HEK293T (cell line): Measurements from ENCODE around the gene LYRM4.

Source experiments
- CTCF ChIA-PET: fragments of 350-600 bp; formaldehyde crosslinking; extraction: SDS; loops from one replicate; lab custom pipeline; 2021; ENCODE audit warnings: antibody characterized with exemption, inconsistent platforms; lab: Yijun Ruan, JAX
- POLR2A ChIA-PET: fragments of 350-600 bp; formaldehyde crosslinking; extraction: SDS; loops from one replicate; lab custom pipeline; 2020; ENCODE audit warnings: antibody characterized with exemption, inconsistent platforms; lab: Yijun Ruan, JAX
- DNase-seq: peaks from one replicate; pipeline ENCODE4 v3.0.0; 2012; ENCODE audit warnings: mixed read lengths; ENCODE audit errors: extremely low spot score
- ARNT ChIP-seq: fragments of 450-650 bp; IDR thresholded peaks from 2 replicates; pipeline ENCODE4 v1.6.1; 2017; ENCODE audit warnings: mild to moderate bottlenecking
- BHLHE40 ChIP-seq: fragments of 450-650 bp; IDR thresholded peaks from 2 replicates; pipeline ENCODE4 v1.6.1; 2016; ENCODE audit warnings: mild to moderate bottlenecking, moderate library complexity, borderline replicate concordance
- CTBP1 ChIP-seq: fragments of 450-650 bp; IDR thresholded peaks from 2 replicates; pipeline ENCODE4 v1.6.1; 2016; ENCODE audit warnings: borderline replicate concordance
- ELF4 ChIP-seq: fragments of 450-650 bp; IDR thresholded peaks from 2 replicates; pipeline ENCODE4 v1.6.1; 2017; ENCODE audit warnings: antibody characterized with exemption
- FOXA1 ChIP-seq: fragments of 450-650 bp; IDR thresholded peaks from 2 replicates; pipeline ENCODE4 v1.6.1; 2016; ENCODE audit warnings: mild to moderate bottlenecking
- FOXK2 ChIP-seq: fragments of 450-650 bp; IDR thresholded peaks from 2 replicates; pipeline ENCODE4 v1.6.1; 2016; ENCODE audit warnings: mild to moderate bottlenecking
- FOXM1 ChIP-seq: fragments of 450-650 bp; IDR thresholded peaks from 2 replicates; pipeline ENCODE4 v1.6.1; 2017; ENCODE audit warnings: mild to moderate bottlenecking, borderline replicate concordance
- HDGF ChIP-seq: fragments of 450-650 bp; IDR thresholded peaks from 2 replicates; pipeline ENCODE4 v1.6.1; 2017; ENCODE audit warnings: antibody characterized with exemption, borderline replicate concordance
- L3MBTL2 ChIP-seq: fragments of 450-650 bp; conservative IDR thresholded peaks from 2 replicates; pipeline ENCODE4 v1.6.1; 2016; ENCODE audit warnings: mild to moderate bottlenecking
- LEF1 ChIP-seq: fragments of 450-650 bp; IDR thresholded peaks from 2 replicates; pipeline ENCODE4 v1.6.1; 2017; ENCODE audit warnings: mild to moderate bottlenecking, borderline replicate concordance
- NFRKB ChIP-seq: fragments of 450-650 bp; IDR thresholded peaks from 2 replicates; pipeline ENCODE4 v1.6.1; 2016; ENCODE audit warnings: mild to moderate bottlenecking, moderate library complexity
- PKNOX1 ChIP-seq: fragments of 450-650 bp; IDR thresholded peaks from 2 replicates; pipeline ENCODE4 v1.6.1; 2016
- SP1 ChIP-seq: fragments of 450-650 bp; IDR thresholded peaks from 2 replicates; pipeline ENCODE4 v1.6.1; 2017
- SUZ12 ChIP-seq: fragments of 450-650 bp; IDR thresholded peaks from 2 replicates; pipeline ENCODE4 v1.6.1; 2016; ENCODE audit warnings: mild to moderate bottlenecking
- TARDBP ChIP-seq: fragments of 450-650 bp; IDR thresholded peaks from 2 replicates; pipeline ENCODE4 v1.6.1; 2016
- ZNF384 ChIP-seq: fragments of 450-650 bp; IDR thresholded peaks from 2 replicates; pipeline ENCODE4 v1.6.1; 2016

Gene LYRM4

DNA sequence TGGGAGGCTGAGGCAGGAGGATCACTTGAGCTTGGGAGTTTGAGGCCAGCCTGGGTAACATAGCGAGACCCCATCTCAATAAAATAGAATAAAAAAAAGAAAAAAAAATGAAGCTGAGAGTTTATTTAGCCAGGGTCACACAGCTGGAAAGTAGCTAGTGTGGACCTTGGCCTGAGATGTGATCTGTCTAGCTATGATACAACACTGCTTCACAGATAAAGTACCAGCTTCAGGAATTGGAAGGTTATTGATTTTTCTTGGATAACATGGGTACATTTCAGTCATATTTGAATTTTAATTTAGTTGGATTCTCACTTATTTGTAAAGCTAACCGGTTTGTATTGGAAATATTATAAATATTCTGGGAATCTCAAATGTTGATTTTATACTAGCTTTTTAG, 5.7 kb upstream of the LYRM4 start:
- no peak for DNase-seq
- POLR2A ChIA-PET, result interaction anchor here (0.6 kb wide), 1 partner anchor 10 kb away, joined by 3 read pairs; no protein-coding TSS in a partner anchor
- CTCF ChIA-PET, result interaction anchor here (0.6 to 0.7 kb wide), 2 partner anchors 43 to 190 kb away, joined by 3 read pairs; no protein-coding TSS in a partner anchor
- TF ChIP-seq L3MBTL2 (no peak), PKNOX1 (no peak), CTBP1 (no peak), SP1 (no peak), FOXK2 (no peak), HDGF (no peak), TARDBP (no peak), LEF1 (no peak), ELF4 (no peak)

DNA sequence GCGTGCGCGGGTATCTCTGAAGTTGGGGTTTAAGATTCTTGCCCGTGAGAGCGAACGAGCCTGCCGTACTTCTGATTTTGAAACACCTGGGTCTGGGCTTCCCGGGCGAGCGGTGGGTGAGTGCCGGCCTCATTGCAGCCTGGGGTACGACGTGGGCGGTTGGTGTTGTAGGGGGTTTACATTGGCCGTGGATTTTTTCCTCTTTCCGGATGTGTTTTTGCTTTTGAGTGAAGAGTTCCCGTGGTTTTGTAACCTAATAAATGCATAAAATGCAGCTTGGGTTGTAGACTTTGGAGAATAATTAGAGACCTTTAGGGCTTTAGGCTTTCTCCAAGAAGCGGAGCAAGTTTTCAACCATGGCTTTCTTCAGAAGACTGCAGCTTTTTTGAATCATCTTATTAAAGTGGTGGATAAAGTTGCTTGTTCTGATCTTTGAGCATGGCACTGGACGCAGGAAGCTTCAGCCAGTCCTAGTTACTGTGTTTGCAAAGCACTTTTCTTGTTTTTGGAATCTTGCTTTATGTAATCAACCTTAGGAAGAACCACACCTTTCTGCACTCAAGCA, 877 bp upstream of the LYRM4 start:
- TF ChIP-seq ELF4 (no peak), ARNT (no peak), PKNOX1 (no peak), LEF1 (no peak)
- POLR2A ChIA-PET, result interaction anchor here (0.9 kb wide), 1 partner anchor 118 kb away, joined by 4 read pairs; no protein-coding TSS in a partner anchor
- no peak for DNase-seq
- CTCF ChIA-PET, result no interaction called here

DNA sequence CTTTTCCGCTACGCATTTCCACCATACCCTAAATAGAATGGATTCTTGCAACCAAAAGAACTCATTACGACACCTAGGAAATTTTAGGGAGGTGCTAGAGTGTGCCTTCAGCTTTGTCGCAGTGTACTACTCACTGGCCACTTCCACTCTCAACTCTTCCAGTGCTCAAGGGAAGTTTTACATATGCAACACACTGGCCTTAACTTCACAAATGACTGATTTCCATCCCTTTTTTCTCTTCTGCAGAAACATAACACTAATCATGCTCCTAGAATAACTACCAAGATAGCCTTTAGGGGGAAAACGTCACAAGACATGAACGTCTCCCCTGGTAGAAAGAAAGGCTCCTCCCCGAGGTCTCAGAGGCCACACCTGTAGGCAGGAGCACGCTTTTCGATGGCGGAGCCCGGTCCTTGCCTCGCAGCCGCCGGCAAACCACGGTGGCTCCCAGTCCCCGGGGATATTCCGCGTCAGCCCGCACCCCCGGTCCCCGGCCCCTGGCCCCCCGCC, 584 bp downstream of the LYRM4 start:
- ChIA-PET CTCF (no interaction called here), POLR2A (no interaction called here)
- TF ChIP-seq LEF1, result no peak
- TF ChIP-seq FOXM1, result no peak
- peak; percentile 76 for DNase-seq

DNA sequence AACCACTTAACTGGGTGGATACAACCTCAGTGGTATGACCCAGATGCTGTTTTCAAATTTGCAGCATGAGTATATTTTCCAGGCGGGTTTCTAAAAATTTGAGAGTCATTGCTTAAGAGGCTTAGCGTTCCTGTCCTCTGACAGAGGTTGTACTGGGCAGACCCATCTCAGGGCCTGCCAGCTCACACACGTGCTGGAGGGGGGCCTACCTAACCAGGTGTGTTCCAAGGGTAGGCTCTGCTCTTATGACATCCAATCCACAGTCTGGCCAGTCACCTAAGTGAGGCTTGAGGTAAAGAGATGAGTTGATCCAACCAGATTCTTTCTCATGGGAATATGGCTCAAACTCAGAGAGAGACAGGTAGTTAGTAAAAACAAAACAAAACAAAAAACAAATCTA, 1.3 kb downstream of the LYRM4 start:
- no peak for TF ChIP-seq PKNOX1
- TF ChIP-seq SP1, result no peak
- no peak for TF ChIP-seq FOXM1
- TF ChIP-seq ARNT, result no peak
- TF ChIP-seq SUZ12, result no peak
- TF ChIP-seq L3MBTL2, result no peak
- no peak for TF ChIP-seq ZNF384
- TF ChIP-seq FOXA1, result no peak
- TF ChIP-seq HDGF, result no peak
- no peak for TF ChIP-seq ELF4
- TF ChIP-seq LEF1, result no peak
- no peak for TF ChIP-seq CTBP1
- no peak for TF ChIP-seq BHLHE40
- no peak for TF ChIP-seq NFRKB
- no peak for TF ChIP-seq TARDBP
- POLR2A ChIA-PET, result no interaction called here
- CTCF ChIA-PET, result no interaction called here
- DNase-seq, result no peak

GRCh38 chr6:5257400-5257799, 3.4 kb downstream of the LYRM4 start:
- POLR2A ChIA-PET, result no interaction called here
- CTCF ChIA-PET, result no interaction called here
- TF ChIP-seq NFRKB (no peak), TARDBP (no peak), FOXA1 (no peak), FOXM1 (no peak)
- DNase-seq, result no peak

DNA sequence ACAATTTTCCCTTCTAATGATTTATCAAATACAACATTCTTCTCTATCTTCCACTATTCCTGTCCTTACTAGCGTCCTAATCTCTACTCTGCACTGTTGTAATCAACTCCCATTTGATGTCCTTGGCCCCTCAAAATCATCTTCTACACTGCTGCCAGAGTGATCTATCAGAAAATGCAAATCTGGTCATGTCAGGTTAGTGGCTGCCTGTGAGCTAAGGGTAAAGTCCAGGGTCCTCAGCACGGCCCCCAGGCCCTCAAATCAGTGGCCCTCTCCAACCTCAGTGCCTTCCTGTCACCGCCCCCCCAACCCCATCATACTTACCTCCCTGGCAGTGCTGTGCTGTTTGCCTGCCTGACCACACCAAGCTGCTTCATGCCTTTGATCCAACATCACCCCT, 3.8 kb downstream of the LYRM4 start:
- CTCF ChIA-PET, result no interaction called here

More for the DNA sequence above, 3.8 kb downstream of the LYRM4 start:
- POLR2A ChIA-PET, result no interaction called here
- no peak for DNase-seq
- TF ChIP-seq PKNOX1 (no peak), ELF4 (no peak)
